ENCODE data around the gene ZNF654.
"Not testable (repeated sequence)": the region's sequence is repeated elsewhere in the genome, so short reads cannot be mapped to it uniquely, and the experiment has no call there.

Gene ZNF654

GRCh38 chr3:88180398-88180999, 121.4 kb downstream of the ZNF654 start:
- Mint-ChIP-seq H3K9me3 (no peaks in the 10 kb centered on the region), H3K36me3 (ENCODE audit: low read depth) (no peaks in the 10 kb centered on the region), H3K27me3 (ENCODE audit: low read depth) (peaks cover 18% of the 10 kb centered on the region), H3K4me1 (ENCODE audit: low read depth) (peaks cover 1% of the 10 kb centered on the region), H3K4me3 (no peak overlapping the region), H3K27ac (no peak overlapping the region)

- not testable (repeated sequence) for H3K4me3 Mint-ChIP-seq; H3K36me3 Mint-ChIP-seq (ENCODE audit: low read depth); H3K9me3 Mint-ChIP-seq; H3K27ac Mint-ChIP-seq; H3K4me1 Mint-ChIP-seq (ENCODE audit: low read depth)
- peaks cover 15% of the 10 kb centered on the region for H3K27me3 Mint-ChIP-seq (ENCODE audit: low read depth)
Measured at GRCh38 chr3:88182165-88182918, 123.3 kb downstream of the ZNF654 start.

DNA sequence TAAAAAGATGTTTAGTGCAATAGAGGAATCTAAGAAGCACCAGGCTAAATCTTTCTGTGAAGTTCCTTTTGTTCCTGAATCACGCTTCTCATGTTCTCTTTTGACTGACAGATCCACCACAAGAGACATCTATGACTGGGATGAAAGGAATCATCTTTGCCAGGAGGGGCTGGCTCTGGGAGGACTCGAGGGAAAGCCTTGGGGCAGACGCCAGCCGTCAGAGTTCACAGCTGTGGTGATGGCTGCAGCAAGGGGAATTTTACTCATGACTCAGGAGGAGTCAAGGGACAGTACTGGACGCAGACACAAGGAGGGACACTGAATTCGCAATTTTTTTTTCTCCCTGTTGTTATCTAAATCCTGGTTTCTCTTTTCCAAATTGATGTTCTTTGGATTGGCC, 129.4 kb downstream of the ZNF654 start:
- no peak overlapping the region for H3K27ac Mint-ChIP-seq
- no peaks in the 10 kb centered on the region for H3K36me3 Mint-ChIP-seq (ENCODE audit: low read depth)
- peaks cover 4% of the 10 kb centered on the region for H3K9me3 Mint-ChIP-seq
- peaks cover 7% of the 10 kb centered on the region for H3K27me3 Mint-ChIP-seq (ENCODE audit: low read depth)
- peaks cover 4% of the 10 kb centered on the region for H3K4me1 Mint-ChIP-seq (ENCODE audit: low read depth)
- no peak overlapping the region for H3K4me3 Mint-ChIP-seq

DNA sequence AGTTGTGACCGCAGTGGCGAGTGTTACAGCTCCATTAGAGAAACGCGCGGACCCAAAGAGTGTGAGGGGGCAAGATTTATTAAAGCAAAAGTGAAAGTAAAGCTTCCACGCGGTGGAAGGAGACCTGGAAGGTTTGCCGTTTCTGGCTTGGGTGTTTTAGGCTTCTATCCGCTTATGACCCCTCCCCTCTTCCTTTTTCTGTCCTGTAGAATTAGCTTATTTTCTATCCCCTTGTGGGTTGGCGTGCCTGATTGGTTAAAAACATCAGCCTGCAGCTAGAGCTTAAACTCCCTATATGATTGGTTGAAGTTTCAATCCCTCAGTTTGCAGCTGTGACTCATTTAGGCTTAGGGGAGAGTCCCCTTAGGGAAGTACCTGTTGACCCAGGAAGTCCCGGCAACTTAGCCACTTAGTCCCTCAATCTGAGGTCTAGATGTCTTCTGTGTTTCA, 130.3 kb downstream of the ZNF654 start:
- peaks cover 4% of the 10 kb centered on the region for H3K9me3 Mint-ChIP-seq
- H3K4me3 Mint-ChIP-seq: no peak overlapping the region

DNA sequence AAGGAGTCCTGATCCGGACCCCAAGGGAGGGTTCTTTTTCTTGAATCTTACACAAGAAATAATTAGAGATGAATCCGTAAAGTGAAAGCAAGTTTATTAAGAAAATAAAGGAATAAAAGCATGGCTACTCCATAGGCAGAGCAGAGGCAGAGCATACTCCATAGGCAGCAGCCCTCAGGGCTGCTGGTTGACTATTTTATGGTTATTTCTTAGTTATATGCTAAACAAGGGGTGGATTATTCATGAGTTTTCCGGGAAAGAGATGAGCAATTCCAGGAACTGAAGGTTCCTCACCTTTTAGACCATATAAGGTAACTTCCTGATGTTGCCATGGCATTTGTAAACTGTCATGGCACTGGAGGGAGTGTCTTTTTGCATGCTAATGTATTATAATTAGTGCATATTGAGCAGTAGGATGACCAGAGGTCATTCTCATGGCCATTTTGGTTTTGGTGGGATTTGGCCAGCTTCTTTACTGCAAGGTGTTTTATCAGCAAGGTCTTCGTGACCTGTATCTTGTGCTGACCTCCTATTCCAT, 132.9 kb downstream of the ZNF654 start:
- no peak overlapping the region for H3K27ac Mint-ChIP-seq
- H3K4me3 Mint-ChIP-seq: no peak overlapping the region
- H3K9me3 Mint-ChIP-seq: peaks cover 4% of the 10 kb centered on the region
- peaks cover 5% of the 10 kb centered on the region for H3K4me1 Mint-ChIP-seq (ENCODE audit: low read depth)
- no peaks in the 10 kb centered on the region for H3K27me3 Mint-ChIP-seq (ENCODE audit: low read depth)
- H3K36me3 Mint-ChIP-seq (ENCODE audit: low read depth): no peaks in the 10 kb centered on the region

More for the DNA sequence above, 130.3 kb downstream of the ZNF654 start:
- no peaks in the 10 kb centered on the region for H3K36me3 Mint-ChIP-seq (ENCODE audit: low read depth)
- H3K27me3 Mint-ChIP-seq (ENCODE audit: low read depth): peaks cover 6% of the 10 kb centered on the region
- peak overlapping the region; percentile 17 for H3K27ac Mint-ChIP-seq
- H3K4me1 Mint-ChIP-seq (ENCODE audit: low read depth): peaks cover 4% of the 10 kb centered on the region

- H3K27ac Mint-ChIP-seq: no peak overlapping the region
- H3K27me3 Mint-ChIP-seq (ENCODE audit: low read depth): no peaks in the 10 kb centered on the region
- H3K9me3 Mint-ChIP-seq: peaks cover 4% of the 10 kb centered on the region
- no peak overlapping the region for H3K4me3 Mint-ChIP-seq
- no peaks in the 10 kb centered on the region for H3K36me3 Mint-ChIP-seq (ENCODE audit: low read depth)
- peaks cover 5% of the 10 kb centered on the region for H3K4me1 Mint-ChIP-seq (ENCODE audit: low read depth)
Measured at GRCh38 chr3:88192631-88193030, 133.6 kb downstream of the ZNF654 start.

Measured in T-helper 1 cell treated with Interleukin-12 subunit alpha and Interleukin-12 subunit beta and Interleukin-4 antibody, amounts not matched to agents 30 μg/mL and 1 μg/mL, for 36 hours (primary cell).